SHP77 (cell line): Measurements from ENCODE around the gene CYP2C8.
"Not testable (repeated sequence)": the region's sequence is repeated elsewhere in the genome, so short reads cannot be mapped to it uniquely, and the experiment has no call there.

Source experiments
- DNase-seq, 2 experiments: peaks; one replicate each; lab custom pipeline; 2025; lab: John Stamatoyannopoulos, UW

The CYP2C8 gene

DNA sequence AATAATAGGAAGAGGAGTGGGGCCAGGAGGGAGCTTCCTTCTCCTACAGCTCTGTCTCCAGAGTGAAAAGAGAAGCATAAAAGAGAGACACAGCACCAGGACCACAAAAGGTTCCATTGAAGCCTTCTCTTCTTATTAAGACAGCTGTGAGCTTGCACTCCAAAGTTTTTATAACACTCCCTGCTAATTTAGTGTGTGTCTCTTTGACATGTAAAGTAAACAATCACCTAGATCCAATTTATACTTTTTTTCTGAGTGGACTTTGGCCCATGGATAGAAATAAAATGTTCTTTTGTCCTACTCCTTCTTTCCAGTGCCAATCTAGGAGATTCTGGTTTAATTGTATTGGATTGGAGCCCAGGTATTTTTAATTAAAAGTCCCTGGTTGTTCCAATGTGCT lies at the start of gene CYP2C8:
Gene CYP2C8 (minus strand): TSS at position 212 of the 400 bp plus-strand sequence. CDS start 95 bp downstream, at position 117.
- no peak for DNase-seq

DNA sequence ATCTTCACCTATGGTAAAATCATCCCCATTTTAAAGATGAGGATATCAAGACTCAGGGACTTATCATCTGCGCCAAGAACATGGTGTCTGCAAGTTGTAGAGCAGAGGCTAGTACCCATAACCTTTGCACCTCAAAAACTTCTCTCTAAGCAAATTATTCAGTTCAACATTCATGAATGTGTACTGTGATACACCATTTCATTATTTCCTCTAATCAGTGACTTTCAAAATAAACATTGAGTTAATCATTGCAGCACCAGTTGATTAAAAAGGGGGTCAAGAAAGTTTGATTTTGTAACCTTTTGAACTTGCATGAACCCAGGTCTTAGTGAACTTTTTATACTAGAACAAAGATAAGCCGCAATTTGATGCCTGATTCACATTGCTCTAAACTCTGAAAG lies 47.6 kb upstream of the CYP2C8 start:
- DNase-seq = no peak

DNA sequence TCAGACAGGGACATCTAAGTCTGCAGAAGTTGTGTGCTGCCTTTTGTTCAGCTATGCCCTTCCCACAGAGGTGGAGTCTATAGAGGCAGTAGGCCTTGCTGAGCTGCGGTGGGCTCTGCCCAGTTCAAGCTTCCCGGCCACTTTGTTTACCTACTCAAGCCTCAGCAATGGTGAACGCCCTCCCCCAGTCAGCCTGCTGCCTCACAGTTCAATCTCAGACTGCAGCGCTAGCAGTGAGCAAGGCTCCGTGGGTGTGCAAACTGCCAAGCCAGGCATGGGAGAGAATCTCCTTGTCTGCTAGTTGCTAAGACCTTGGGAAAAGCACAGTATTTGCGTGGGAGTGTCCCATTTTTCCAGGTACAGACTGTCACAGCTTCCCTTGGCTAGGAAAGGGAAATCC lies 41.5 kb upstream of the CYP2C8 start:
- not testable (repeated sequence) for DNase-seq

DNA sequence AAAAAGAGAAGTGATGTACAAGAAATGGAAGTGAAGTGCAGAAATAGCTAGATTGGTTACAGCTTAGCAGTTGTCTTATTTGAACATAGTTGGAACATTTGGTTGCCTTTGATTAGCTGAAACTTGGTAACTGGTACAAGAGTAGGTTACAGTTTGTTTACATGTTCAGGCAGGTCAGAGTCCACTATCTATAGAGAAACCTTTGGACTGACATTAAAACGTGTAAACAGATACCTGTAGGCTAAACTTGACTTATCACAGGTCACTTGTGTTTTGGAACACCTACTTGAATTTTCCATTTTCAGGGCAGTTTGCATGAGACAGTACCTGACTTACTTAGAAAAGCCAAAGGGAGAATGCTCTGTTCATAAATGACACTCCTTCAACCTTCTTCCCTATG lies 28.5 kb upstream of the CYP2C8 start:
- no peak for DNase-seq

DNA sequence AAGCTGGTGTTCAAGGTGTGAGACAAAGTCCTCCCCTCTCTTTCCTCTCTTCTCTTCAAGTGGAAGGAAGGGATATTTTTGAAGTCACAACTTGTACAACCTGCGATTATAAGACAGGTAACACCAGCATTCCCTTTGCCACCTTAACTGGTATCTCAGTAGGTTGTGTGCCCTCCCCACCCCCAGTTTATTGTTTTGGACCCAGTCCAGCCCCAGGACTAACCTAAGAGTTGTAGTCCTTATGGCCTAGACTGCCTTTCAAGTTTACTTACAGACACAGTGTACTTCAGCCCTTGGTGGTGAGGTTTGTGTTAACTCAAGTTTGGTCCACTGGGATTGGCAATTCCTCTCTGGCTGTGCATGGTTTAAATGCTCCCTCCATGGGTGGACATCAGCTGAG lies 26.8 kb upstream of the CYP2C8 start:
- DNase-seq = no peak

DNA sequence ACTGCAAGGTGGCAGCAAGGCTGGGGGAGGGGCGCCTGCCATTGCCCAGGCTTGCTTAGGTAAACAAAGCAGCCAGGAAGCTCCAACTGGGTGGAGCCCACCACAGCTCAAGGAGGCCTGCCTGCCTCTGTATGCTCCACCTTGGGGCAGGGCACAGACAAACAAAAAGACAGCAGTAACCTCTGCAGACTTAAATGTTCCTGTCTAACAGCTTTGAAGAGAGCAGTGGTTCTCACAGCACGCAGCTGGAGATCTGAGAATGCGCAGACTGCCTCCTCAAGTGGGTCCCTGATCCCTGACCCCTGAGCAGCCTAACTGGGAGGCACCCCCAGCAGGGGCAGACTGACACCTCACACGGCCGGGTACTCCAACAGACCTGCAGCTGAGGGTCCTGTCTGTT lies 10.3 kb upstream of the CYP2C8 start:
- not testable (repeated sequence) for DNase-seq

DNA sequence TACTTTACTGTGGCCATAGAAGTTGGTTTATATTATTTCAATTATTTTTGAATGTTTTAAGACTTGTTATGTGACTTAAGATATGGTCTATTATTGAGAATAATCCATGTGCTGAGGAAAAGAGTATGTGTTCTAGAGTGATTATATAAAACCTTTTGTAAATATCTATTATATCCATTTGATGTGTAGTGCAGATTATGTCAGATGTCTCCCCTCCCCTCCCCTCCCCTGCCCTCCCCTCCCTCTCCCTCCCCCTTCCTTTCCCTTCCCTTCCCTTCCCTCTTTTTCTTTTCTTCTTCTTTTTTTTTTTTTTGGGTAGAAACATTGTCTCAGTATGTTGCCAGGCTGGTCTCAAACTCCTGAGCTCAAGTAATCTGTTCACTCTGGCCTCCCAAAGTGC lies 8.3 kb upstream of the CYP2C8 start:
- no peak for DNase-seq

DNA sequence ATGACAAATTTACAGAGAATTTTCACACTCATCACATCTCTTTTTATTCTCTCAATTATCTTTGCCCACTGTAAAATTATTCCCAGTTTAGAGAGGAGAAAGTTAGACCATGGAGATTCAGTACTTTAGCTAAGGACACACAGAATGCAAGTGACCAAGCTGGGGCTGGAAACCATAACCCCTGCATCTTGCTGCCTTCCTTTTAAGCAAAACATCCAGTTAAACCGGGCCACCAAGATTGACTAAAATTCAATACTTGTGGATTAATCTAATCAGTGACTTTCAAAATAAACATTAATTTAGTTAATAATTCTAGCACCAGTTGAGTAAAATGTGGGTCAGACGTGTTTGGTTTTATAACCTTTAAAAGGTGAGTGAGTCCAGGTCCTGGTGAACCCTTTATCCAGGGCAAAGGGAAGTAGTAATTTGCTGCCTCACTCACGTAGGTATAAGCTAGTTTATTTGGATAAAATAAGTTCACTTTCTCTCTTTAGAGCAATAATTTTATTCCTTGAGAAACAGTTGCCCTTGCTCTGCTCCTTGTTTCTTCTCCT lies 1.9 kb upstream of the CYP2C8 start:
- no peak for DNase-seq

DNA sequence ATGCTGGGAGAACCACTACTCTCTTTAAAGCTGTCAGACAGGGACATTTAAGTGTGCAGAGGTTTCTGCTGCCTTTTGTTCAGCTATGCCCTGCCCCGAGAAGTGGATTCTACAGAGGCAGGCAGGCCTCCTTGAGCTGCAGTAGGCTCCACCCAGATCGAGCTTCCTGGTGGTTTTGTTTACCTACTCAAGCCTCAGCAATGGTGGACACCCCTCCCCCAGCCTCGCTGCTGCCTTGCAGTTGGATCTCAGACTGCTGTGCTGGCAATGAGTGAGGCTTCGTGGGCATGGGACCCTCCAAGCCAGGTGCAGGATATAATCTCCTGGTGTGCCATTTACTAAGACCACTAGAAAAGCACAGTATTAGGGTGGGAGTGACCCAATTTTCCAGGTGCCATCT lies 5.2 kb downstream of the CYP2C8 start:
- peak in 1 of 2 experiments; percentile 14 for DNase-seq

DNA sequence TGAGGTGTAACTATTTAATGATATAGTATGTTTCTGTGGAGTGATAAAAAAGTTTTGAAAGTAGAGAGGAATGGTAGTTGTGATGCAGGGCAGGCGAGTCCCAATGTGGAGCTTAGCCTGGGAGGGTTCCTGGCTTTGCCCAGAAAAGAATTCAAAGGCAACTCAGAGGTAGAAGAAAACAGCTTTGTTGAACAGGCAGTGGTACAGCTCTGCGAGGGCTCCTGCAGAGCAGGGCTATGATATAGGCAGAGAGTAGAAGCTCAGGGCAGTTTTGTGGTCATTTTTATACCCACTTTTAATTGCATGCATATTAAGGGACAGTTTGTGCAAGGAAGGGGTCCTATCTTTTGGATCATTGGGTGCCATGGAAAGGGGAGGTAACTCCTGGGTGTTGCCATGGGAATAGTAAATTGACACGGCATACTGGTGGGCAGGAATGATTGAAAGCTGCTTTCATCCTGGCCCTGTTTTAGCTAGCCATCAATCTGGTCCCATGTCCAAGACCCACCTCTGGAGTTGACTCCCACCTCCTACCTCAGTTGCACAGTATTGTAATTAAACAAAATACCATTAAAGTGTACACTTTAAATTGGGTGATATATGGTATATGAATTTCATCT lies 12.4 kb downstream of the CYP2C8 start:
- DNase-seq = no peak

DNA sequence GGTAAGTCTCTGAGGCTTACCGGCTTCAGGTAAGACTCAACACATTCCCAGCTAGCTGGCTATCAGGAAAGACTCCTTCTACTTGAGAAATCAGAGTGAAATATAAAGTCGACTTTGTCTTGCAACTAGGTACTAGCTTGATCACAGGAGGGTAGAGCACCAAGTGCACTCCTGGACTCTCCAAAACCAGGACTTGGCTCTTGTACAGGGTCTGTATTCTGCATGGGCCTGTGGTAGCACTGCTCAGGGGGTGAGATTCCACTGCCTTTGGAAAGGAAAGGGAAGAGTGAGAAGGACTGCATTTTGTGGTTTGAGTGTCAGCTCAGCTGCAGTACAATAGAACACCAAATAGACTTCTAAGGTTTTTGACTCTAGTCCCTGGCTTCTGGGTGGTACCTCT lies 19.4 kb downstream of the CYP2C8 start:
- DNase-seq = no peak

DNA sequence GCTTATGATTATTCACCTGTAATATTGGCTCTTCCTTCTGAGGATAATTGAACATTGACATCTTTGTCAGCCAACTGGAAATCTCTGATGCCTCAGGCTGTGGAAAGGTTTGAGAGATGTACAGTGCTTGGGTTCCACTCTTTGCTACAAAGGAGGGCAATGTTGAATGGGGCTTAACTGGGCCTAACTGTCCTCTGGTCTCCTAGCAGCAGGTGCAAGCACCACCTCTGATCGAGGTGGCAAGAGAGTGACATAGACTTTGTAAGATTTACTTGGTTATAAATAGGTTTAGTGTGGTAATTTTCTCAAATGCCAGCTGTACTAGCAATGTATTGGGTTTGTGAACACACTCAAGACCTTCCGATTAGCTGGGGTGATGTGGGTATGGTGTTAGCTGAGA lies 21.1 kb downstream of the CYP2C8 start:
- DNase-seq = no peak

DNA sequence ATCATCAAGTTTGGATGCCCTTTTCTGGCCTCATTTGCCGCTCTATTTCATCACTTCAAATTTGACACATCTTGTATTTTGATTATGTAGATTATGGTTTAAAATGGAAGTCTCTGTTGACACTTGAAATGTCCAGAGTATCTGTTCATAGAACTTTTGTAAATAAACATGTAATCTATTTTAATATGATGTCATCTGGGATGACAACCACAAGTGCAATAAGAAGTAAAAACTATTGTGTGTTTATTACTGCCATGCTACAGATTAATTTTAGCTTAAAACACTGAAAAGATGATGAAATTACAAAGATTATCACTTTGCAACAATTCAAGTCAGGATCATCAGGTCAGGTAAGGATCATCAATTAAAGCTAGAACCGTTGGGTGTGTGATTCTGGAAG lies 30.0 kb downstream of the CYP2C8 start:
- DNase-seq = no peak

DNA sequence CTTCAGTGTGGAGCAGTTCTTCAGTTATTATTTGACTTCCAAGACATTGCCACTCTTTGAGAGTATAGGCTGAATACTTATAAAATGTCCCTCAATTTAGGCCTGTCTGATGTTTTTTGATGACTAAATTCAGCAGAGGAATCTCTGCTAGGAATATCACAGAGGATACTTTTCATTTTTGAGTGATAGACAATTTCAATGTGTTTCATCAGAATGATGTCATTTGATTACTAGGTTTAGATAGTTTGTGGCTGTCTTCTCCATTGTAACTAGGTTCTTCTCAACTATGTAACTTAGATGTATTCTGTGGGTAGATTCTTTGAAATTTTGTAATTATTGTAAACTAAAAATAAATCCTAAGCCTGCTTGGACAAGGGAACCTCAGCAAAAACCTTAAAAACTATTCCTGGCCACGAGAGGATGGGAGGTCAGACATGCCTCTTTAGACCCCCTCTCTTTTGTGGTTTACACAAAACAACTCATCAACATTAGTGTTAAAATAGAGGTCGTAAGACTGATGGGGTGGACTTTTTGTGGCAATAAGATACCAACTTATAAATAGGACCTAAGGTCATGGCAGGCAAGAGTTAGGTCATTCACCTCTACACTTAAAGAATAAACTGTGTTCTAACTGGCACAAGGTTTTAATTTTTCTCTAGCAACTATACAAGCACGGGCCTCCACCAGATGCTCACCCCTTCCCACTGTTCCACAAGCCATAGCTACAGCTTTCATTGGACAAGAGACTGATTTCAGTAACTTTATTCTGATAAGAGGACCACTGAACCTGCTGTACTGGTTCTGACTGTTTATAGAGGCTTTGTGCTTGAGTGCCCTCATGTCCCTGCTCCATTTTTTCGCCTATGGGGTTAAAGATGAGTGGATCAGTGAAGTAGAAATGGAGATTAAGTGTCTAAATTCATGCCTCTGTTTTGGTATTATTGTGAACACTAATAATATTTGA lies 33.7 kb downstream of the CYP2C8 start:
- no peak for DNase-seq

DNA sequence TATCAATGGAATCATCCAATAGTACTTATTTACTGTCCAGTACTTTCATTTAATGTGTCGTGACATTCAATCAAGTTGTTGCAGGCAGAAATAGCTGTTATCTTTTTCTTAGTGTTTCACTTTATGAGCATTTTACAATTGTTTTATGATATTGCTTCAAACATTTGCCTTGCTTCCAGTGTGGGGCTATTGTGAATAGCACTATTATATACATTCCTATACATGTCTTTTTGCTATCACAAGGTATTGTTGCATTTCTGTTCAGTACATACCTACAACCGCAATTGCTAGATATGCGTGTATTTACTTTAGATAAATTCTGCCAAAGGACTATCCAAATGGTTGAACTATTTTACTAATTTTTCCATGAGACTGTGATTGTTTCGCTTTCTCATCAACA lies 34.9 kb downstream of the CYP2C8 start:
- DNase-seq = no peak

DNA sequence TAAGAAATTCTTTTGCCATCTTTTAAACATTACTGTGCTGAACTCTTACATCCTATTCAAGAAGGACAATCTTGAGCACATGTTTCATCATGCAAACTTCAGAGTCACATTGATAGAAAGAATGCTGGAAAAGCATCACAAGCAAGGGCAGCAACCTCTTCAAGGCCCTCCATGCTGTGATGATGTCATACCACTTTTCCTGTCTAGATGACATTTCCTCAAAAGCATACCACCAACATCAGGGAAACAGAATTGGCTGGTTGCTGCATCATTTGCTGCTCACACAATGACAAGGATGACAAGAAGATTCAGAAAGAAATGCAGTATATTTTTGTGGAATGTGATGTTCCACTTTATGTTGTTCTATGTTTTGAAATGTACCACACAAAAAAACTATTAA lies 37.6 kb downstream of the CYP2C8 start:
- no peak for DNase-seq

DNA sequence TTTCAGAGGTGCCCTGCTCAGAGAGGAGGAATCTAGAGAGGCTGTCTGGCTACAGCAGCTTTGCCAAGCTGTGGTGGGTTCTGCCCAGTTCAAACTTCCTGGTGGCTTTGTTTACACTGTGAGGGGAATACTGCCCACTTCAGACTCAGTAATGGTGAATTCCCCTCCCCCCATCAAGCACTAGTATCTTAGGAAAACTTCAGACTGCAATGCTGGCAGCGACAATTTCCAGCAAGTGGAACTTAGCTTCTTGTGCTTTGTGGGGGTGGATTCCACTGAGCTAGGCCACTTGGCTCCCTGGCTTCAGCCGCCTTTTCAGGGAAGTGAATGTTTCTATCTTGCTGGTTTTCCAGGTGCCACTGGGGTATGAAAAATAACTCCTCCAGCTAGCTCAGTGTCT lies 42.8 kb downstream of the CYP2C8 start:
- no peak for DNase-seq

DNA sequence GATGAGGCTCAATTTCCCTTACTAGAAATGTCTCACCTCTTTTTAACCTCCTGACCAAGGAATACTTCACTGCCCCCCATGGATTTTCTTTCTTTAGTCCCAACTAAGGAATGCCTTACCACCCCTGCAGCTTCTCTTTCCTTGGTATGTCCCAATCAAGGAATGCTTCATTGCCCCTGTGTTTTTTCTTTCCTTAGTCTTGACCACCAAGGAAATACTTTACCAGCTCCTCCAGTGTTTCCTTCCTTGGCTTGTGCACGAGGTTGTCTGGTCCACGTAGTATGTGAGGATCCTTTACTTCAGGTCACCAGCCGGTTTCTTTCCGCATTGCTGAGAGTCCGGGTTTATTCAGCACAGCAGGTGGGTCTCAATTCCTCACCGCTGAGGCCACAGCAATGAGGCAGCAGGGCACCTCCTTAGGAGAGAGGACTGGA lies 71.5 kb downstream of the CYP2C8 start:
- no peak for DNase-seq

DNA sequence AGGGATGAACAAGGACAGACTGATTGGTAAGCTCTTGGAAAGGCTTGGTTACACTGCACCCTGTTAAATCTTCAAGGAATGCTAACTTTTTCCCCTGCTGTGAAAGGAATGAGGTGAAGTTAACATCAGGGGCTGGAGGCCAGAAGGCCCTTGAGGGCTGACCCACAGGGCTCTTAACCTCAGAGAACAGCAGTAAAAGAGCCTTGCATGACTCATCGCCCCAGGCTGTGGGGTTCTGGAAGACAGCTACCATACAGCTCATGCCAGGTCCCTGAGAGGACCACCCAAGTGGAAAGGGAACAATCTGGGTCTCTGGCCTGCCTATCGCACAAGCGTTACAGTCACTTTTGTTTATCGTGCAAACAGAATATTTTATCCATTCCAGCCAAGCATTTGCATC lies 76.5 kb downstream of the CYP2C8 start:
- no peak for DNase-seq

DNA sequence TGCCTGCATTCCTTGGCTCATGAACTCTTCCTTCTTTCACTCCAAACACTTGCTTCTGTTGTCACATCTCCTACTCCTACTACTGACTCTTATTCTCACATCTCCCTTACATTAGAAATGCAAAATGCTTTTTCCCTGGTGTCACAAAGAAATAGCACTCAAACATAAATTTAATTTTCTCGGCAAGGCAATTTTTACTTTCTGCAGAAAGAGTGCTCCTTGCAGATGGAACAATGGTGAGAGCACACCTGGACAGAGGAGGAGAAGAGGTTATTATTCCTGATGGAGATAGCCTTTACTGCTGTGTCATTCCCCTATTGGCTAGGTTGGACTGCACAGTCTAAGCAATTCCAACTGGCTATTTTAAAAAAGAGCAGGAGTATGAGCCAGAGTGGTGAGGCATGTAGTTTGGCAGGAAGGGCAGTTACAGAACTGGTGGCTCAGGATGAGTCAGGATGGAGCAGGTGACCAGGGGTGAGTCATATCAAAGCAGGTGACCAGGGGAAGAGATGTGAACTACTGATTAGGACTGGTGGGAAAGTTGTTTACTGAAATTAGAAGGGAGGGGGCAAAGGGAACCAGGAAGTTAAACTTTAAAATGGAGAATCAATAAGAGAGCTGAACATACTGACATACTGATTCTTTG lies 77.9 kb downstream of the CYP2C8 start:
- no peak for DNase-seq

DNA sequence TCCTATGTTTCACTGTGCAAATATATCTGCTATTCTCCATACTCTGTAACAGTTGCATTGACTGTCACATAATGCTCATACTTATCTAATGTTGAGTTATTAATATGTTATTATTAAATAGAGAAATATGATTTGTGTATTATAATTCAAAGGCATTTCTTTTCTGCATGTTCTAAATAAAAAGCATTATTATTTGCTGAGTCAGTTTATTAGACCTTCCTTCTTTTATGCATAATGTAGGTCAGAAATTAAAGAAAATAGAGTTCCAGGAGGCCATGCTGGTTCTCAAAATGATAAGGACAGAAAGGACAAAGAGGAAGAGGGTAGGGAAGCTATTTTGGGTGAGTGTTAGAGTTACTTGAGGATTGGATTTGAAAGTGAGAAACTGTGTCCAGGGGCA lies 80.1 kb downstream of the CYP2C8 start:
- no peak for DNase-seq
